ENCODE measurements around the gene OR10A2. TPM values are rescaled to one million over a fixed set of nuclear protein-coding genes. Genes with fewer than 3 reads are reported as not detected.

Gene OR10A2
- total and polyA plus RNA-seq, 2 donors (not counting 1 experiment from before 2014, with no cell fraction given) = not detected

GRCh38 chr11:6824136-6824823 is 38.6 kb upstream of the OR10A2 start:
- H3K4me3 Mint-ChIP-seq = no peak overlapping the region
- WGBS (ENCODE audit: insufficient coverage) = 96% methylated on average over 3 of the region's 5 CpGs
- CTCF ChIA-PET = interaction anchor here (0.7 to 2.4 kb wide), 2 partner anchors 12 to 700 kb away, joined by 4 to 10 read pairs; no protein-coding TSS in a partner anchor
- Histone ChIP-seq H3K9me3 (ENCODE audit: control extremely low read depth in 1 of 3, control insufficient read depth in 2 of 3, insufficient read depth in 1 of 3, low read length in 2 of 3) (no peaks in the 10 kb centered on the region), H3K27ac (ENCODE audit: low read length in 2 of 2) (no peak overlapping the region), H3K4me3 (ENCODE audit: control extremely low read depth in 1 of 5, extremely low read depth in 1 of 5, insufficient read depth in 1 of 5, low read depth in 2 of 5, low read length in 4 of 5) (no peak overlapping the region), H4K20me1 (ENCODE audit: control insufficient read depth, insufficient read depth, low read length, poor library complexity, severe bottlenecking) (no peaks in the 10 kb centered on the region), H3K4me2 (replicated peaks; ENCODE audit: low read depth, low read length, poor library complexity, severe bottlenecking) (no peak overlapping the region), H3K9ac (ENCODE audit: low read length) (no peak overlapping the region), H3K79me2 (ENCODE audit: control insufficient read depth, insufficient read depth, low read length) (no peaks in the 10 kb centered on the region), H3K36me3 (replicated peaks in 1 of 2; ENCODE audit: control extremely low read depth in 1 of 2, control insufficient read depth in 1 of 2, extremely low read depth in 1 of 2, insufficient read depth in 2 of 2, low read length in 1 of 2) (no peaks in the 10 kb centered on the region), H3K4me1 (ENCODE audit: control insufficient read depth in 2 of 2, insufficient read depth in 2 of 2, low read length in 2 of 2) (no peaks in the 10 kb centered on the region), H3K27me3 (replicated peaks in 1 of 4; ENCODE audit: control extremely low read depth in 1 of 4, control insufficient read depth in 3 of 4, insufficient read depth in 4 of 4, low read length in 3 of 4) (no peaks in the 10 kb centered on the region), H2AFZ (ENCODE audit: insufficient read depth, low read depth, low read length, poor library complexity, severe bottlenecking) (no peak overlapping the region)
- no peak for ATAC-seq (ENCODE audit: low read depth)
- intact Hi-C loops (cut with micrococcal nuclease) = no loop called here
- H3K27ac Mint-ChIP-seq = no peak overlapping the region
- peaks cover 3% of the 10 kb centered on the region for H3K27me3 Mint-ChIP-seq
- no peak for DNase-seq
- TF ChIP-seq CTCF (IDR thresholded peaks at IDR 0.05) = no peak
- TF ChIP-seq EZH2 (IDR thresholded peaks at IDR 0.05; ENCODE audit: borderline replicate concordance, insufficient read depth, low read depth, low read length, poor library complexity, severe bottlenecking) = no peak
- peaks cover 2% of the 10 kb centered on the region for H3K9me3 Mint-ChIP-seq (ENCODE audit: insufficient read depth)
- POLR2A ChIA-PET = no interaction called here
- no peaks in the 10 kb centered on the region for H3K4me1 Mint-ChIP-seq

- H3K36me3 ChIP-seq (replicated peaks in 1 of 2; ENCODE audit: control extremely low read depth in 1 of 2, control insufficient read depth in 1 of 2, extremely low read depth in 1 of 2, insufficient read depth in 2 of 2, low read length in 1 of 2) = no peaks in the 10 kb centered on the region
- H4K20me1 ChIP-seq (ENCODE audit: control insufficient read depth, insufficient read depth, low read length, poor library complexity, severe bottlenecking) = no peaks in the 10 kb centered on the region
- no peaks in the 10 kb centered on the region for H3K79me2 ChIP-seq (ENCODE audit: control insufficient read depth, insufficient read depth, low read length)
- ATAC-seq (ENCODE audit: low read depth) (no peak), DNase-seq (no peak)
- no peaks in the 10 kb centered on the region for H3K9me3 ChIP-seq (ENCODE audit: control extremely low read depth in 1 of 3, control insufficient read depth in 2 of 3, insufficient read depth in 1 of 3, low read length in 2 of 3)
- 91% methylated on average over 6 of the region's 7 CpGs for WGBS (ENCODE audit: insufficient coverage)
- no peak overlapping the region for H3K9ac ChIP-seq (ENCODE audit: low read length)
- Mint-ChIP-seq H3K27ac (no peak overlapping the region), H3K4me1 (no peaks in the 10 kb centered on the region), H3K27me3 (peaks cover 3% of the 10 kb centered on the region), H3K4me3 (no peak overlapping the region), H3K9me3 (ENCODE audit: insufficient read depth) (peaks cover under 1% of the 10 kb centered on the region)
- H3K4me1 ChIP-seq (ENCODE audit: control insufficient read depth in 2 of 2, insufficient read depth in 2 of 2, low read length in 2 of 2) = no peaks in the 10 kb centered on the region
- intact Hi-C loops (cut with micrococcal nuclease) = no loop called here
- no peak overlapping the region for H3K27ac ChIP-seq (ENCODE audit: low read length in 2 of 2)
- no peaks in the 10 kb centered on the region for H3K27me3 ChIP-seq (replicated peaks in 1 of 4; ENCODE audit: control extremely low read depth in 1 of 4, control insufficient read depth in 3 of 4, insufficient read depth in 4 of 4, low read length in 3 of 4)
- H3K4me3 ChIP-seq (ENCODE audit: control extremely low read depth in 1 of 5, extremely low read depth in 1 of 5, insufficient read depth in 1 of 5, low read depth in 2 of 5, low read length in 4 of 5) = no peak overlapping the region
- POLR2A ChIA-PET = no interaction called here
- no peak overlapping the region for H2AFZ ChIP-seq (ENCODE audit: insufficient read depth, low read depth, low read length, poor library complexity, severe bottlenecking)
- CTCF ChIA-PET = interaction anchor here (2.4 kb wide), 1 partner anchor 13 kb away, joined by 10 read pairs; no protein-coding TSS in a partner anchor
- no peak overlapping the region for H3K4me2 ChIP-seq (replicated peaks; ENCODE audit: low read depth, low read length, poor library complexity, severe bottlenecking)
- TF ChIP-seq CTCF (IDR thresholded peaks at IDR 0.05) (no peak), EZH2 (IDR thresholded peaks at IDR 0.05; ENCODE audit: borderline replicate concordance, insufficient read depth, low read depth, low read length, poor library complexity, severe bottlenecking) (no peak)
Observed at GRCh38 chr11:6825231-6825744, 37.6 kb upstream of the OR10A2 start.
